ENCODE measurements around the gene DPF3.

Gene DPF3

GRCh38 chr14:72839753-72840607 is 53.9 kb downstream of the DPF3 start:
- no peak for DNase-seq (ENCODE audit: low spot score)

- DNase-seq (ENCODE audit: low spot score), result no peak
Measured at GRCh38 chr14:72839351-72839750, 54.5 kb downstream of the DPF3 start.

- no peak for DNase-seq (ENCODE audit: low spot score)
Measured at GRCh38 chr14:72836085-72836484, 57.8 kb downstream of the DPF3 start.

- DNase-seq (ENCODE audit: low spot score), result no peak
Measured at GRCh38 chr14:72833174-72833573, 60.7 kb downstream of the DPF3 start.

- no peak for DNase-seq (ENCODE audit: low spot score)
Measured at GRCh38 chr14:72830786-72831594, 62.9 kb downstream of the DPF3 start.

GRCh38 chr14:72830356-72830755 is 63.5 kb downstream of the DPF3 start:
- no peak for DNase-seq (ENCODE audit: low spot score)

GRCh38 chr14:72828604-72829003 is 65.3 kb downstream of the DPF3 start:
- no peak for DNase-seq (ENCODE audit: low spot score)

GRCh38 chr14:72826039-72826438 is 67.9 kb downstream of the DPF3 start:
- no peak for DNase-seq (ENCODE audit: low spot score)

GRCh38 chr14:72825486-72825885 is 68.4 kb downstream of the DPF3 start:
- DNase-seq (ENCODE audit: low spot score), result no peak

- DNase-seq (ENCODE audit: low spot score), result no peak
Measured at GRCh38 chr14:72824051-72824450, 69.8 kb downstream of the DPF3 start.

GRCh38 chr14:72822946-72823611 is 70.8 kb downstream of the DPF3 start:
- no peak for DNase-seq (ENCODE audit: low spot score)

GRCh38 chr14:72818998-72819397 is 74.9 kb downstream of the DPF3 start:
- no peak for DNase-seq (ENCODE audit: low spot score)

- no peak for DNase-seq (ENCODE audit: low spot score)
Measured at GRCh38 chr14:72816287-72816686, 77.6 kb downstream of the DPF3 start.

- DNase-seq (ENCODE audit: low spot score), result no peak
Measured at GRCh38 chr14:72815430-72815829, 78.5 kb downstream of the DPF3 start.

GRCh38 chr14:72812292-72812851 is 81.5 kb downstream of the DPF3 start:
- DNase-seq (ENCODE audit: low spot score), result peak; percentile 75

- DNase-seq (ENCODE audit: low spot score), result no peak
Measured at GRCh38 chr14:72810201-72810600, 83.7 kb downstream of the DPF3 start.

GRCh38 chr14:72809063-72809462 is 84.8 kb downstream of the DPF3 start:
- no peak for DNase-seq (ENCODE audit: low spot score)

GRCh38 chr14:72808564-72808963 is 85.3 kb downstream of the DPF3 start:
- DNase-seq (ENCODE audit: low spot score), result peak; percentile 62

GRCh38 chr14:72802588-72802946 is 91.3 kb downstream of the DPF3 start:
- DNase-seq (ENCODE audit: low spot score), result no peak

GRCh38 chr14:72801836-72802587 is 91.9 kb downstream of the DPF3 start:
- no peak for DNase-seq (ENCODE audit: low spot score)

- no peak for DNase-seq (ENCODE audit: low spot score)
Measured at GRCh38 chr14:72801381-72801812, 92.5 kb downstream of the DPF3 start.
